Gastroesophageal sphincter (tissue), 3 donors: ENCODE data around the gene PDX1.

Experiments used
- POLR2A ChIP-seq, 2 donors: fragments of 450-650 bp; IDR thresholded peaks; one replicate each; pipeline ENCODE4 v1.6.1; 2017; ENCODE audit warnings: antibody characterized with exemption in 2 of 2, mild to moderate bottlenecking in 2 of 2, moderate library complexity in 1 of 2
- TF ChIP-seq, protein P1 (sequence below), 4 experiments: fragments of 200-600 bp in 2 of 4; fragments of 450-650 bp in 2 of 4; sonication (generic) in 1 of 4; IDR thresholded peaks; one replicate each; pipeline ENCODE4 v1.5.1; 2017 to 2019; ENCODE audit warnings: antibody characterized with exemption in 4 of 4, mild to moderate bottlenecking in 2 of 4, moderate library complexity in 2 of 4

DNA sequence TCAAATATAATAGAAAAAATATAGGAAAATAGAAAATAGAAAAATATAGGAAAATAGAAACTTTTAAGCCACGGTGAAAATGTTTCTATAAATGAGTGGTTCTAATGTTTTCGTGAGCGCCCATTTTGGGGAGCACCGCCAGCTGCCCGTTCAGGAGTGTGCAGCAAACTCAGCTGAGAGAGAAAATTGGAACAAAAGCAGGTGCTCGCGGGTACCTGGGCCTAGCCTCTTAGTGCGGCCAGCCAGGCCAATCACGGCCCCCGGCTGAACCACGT is 204 bp upstream of the PDX1 start:
- TF ChIP-seq, protein P1, sequence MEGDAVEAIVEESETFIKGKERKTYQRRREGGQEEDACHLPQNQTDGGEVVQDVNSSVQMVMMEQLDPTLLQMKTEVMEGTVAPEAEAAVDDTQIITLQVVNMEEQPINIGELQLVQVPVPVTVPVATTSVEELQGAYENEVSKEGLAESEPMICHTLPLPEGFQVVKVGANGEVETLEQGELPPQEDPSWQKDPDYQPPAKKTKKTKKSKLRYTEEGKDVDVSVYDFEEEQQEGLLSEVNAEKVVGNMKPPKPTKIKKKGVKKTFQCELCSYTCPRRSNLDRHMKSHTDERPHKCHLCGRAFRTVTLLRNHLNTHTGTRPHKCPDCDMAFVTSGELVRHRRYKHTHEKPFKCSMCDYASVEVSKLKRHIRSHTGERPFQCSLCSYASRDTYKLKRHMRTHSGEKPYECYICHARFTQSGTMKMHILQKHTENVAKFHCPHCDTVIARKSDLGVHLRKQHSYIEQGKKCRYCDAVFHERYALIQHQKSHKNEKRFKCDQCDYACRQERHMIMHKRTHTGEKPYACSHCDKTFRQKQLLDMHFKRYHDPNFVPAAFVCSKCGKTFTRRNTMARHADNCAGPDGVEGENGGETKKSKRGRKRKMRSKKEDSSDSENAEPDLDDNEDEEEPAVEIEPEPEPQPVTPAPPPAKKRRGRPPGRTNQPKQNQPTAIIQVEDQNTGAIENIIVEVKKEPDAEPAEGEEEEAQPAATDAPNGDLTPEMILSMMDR (IDR thresholded peaks at IDR 0.05) = no peak
- TF ChIP-seq POLR2A (IDR thresholded peaks at IDR 0.05) = no peak
